Smooth muscle cell (in vitro differentiated cells): ENCODE data around the gene CDH13. TPM values are rescaled to one million over a fixed set of nuclear protein-coding genes. Genes with fewer than 3 reads are reported as not detected.

Experiments
- DNase-seq: peaks from one replicate; lab custom pipeline; 2025; ENCODE audit not compliant: unreplicated experiment; lab: John Stamatoyannopoulos, UW
- H2AFZ ChIP-seq: fragments of 200-600 bp; sonication (generic); 2 replicates; pipeline ENCODE4 v1.6.0; 2016; ENCODE audit warnings: antibody characterized with exemption, low read depth, mild to moderate bottlenecking
- H3F3A ChIP-seq: fragments of 200-600 bp; sonication (generic); 2 replicates; pipeline ENCODE4 v1.6.0; 2017; ENCODE audit warnings: antibody characterized with exemption, low read depth
- H3K27ac ChIP-seq: fragments of 200-600 bp; sonication (generic); 2 replicates; pipeline ENCODE4 v1.5.1; 2016; ENCODE audit warnings: low read depth, mild to moderate bottlenecking
- H3K27me3 ChIP-seq: fragments of 200-600 bp; sonication (generic); 2 replicates; pipeline ENCODE4 v1.6.1; 2016; ENCODE audit warnings: low read depth, mild to moderate bottlenecking
- H3K36me3 ChIP-seq: fragments of 200-600 bp; sonication (generic); 2 replicates; pipeline ENCODE4 v1.5.1; 2016; ENCODE audit warnings: low read depth
- H3K4me1 ChIP-seq: fragments of 200-600 bp; sonication (generic); 2 replicates; pipeline ENCODE4 v1.5.1; 2016; ENCODE audit warnings: low read depth
- H3K4me2 ChIP-seq: fragments of 200-600 bp; sonication (generic); 2 replicates; pipeline ENCODE4 v1.6.0; 2016; ENCODE audit warnings: mild to moderate bottlenecking
- H3K4me3 ChIP-seq: fragments of 200-600 bp; sonication (generic); 2 replicates; pipeline ENCODE4 v1.5.1; 2016; ENCODE audit warnings: mild to moderate bottlenecking
- H3K79me2 ChIP-seq: fragments of 200-600 bp; sonication (generic); 2 replicates; pipeline ENCODE4 v1.6.0; 2016; ENCODE audit warnings: low read depth, mild to moderate bottlenecking
- H3K9ac ChIP-seq: fragments of 200-600 bp; sonication (generic); 2 replicates; pipeline ENCODE4 v1.6.0; 2016; ENCODE audit warnings: low read depth
- H3K9me3 ChIP-seq: fragments of 200-600 bp; sonication (generic); replicated peaks from 2 replicates; pipeline ENCODE4 v1.5.1; 2016; ENCODE audit warnings: low read depth
- H4K20me1 ChIP-seq: fragments of 200-600 bp; sonication (generic); 2 replicates; pipeline ENCODE4 v1.6.0; 2016; ENCODE audit warnings: low read depth
- WGBS: methylation state at CpG from one replicate; pipeline ENCODE4 v1.1.7; 2016; ENCODE audit warnings: low lambda C conversion rate; 5-methylcytosine and 5-hydroxymethylcytosine counted together
- polyA plus RNA-seq: library from polyadenylated mRNA; unstranded; fragments of >200 nt; fragmentation: Nextera tagmentation; extraction: Ambion mirVana; gene quantifications from 2 replicates; pipeline ENCODE4 v1.2.1, GENCODE V29; 2016
- total RNA-seq: library from RNA; depleted of rRNA; stranded (reverse); fragments of >200 nt; gene quantifications from 2 replicates; pipeline ENCODE4 v1.2.3, GENCODE V29; 2014
- TF ChIP-seq, protein P1 (sequence below): fragments of 200-600 bp; sonication (generic); IDR thresholded peaks from 2 replicates; pipeline ENCODE4 v1.5.1; 2017; ENCODE audit warnings: borderline replicate concordance, mild to moderate bottlenecking, antibody characterized with exemption; ENCODE audit not compliant: insufficient read depth, poor library complexity, severe bottlenecking

CDH13 gene
- total and polyA plus RNA-seq, 2 experiments from 2014 or later: 12.1 to 32.2 TPM

DNA sequence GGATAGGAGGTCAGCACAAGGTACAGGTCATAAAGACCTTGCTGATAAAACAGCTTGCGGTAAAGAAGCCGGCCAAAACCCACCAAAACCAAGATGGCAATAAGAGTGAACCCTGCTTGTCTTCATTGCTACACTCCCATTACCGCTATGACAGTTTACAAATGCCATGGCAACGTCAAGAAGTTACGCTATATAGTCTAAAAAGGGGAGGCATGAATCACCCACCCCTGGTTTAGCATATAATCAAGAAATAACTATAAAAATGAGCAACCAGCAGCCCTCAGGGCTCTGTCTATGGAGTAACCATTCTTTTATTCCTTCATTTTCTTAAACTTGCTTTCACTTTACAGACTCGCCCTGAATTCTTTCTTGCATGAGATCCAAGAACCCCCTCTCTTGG, 1180.0 kb downstream of the CDH13 start:
- H2AFZ ChIP-seq: no peak overlapping the region
- no peak overlapping the region for H3K27ac ChIP-seq
- peaks cover 18% of the 10 kb centered on the region for H3K4me1 ChIP-seq
- no peaks in the 10 kb centered on the region for H3K36me3 ChIP-seq
- H3K4me3 ChIP-seq: no peak overlapping the region
- H4K20me1 ChIP-seq: peaks cover 24% of the 10 kb centered on the region
- peaks cover 5% of the 10 kb centered on the region for H3F3A ChIP-seq
- H3K27me3 ChIP-seq: no peaks in the 10 kb centered on the region
- TF ChIP-seq, protein P1, sequence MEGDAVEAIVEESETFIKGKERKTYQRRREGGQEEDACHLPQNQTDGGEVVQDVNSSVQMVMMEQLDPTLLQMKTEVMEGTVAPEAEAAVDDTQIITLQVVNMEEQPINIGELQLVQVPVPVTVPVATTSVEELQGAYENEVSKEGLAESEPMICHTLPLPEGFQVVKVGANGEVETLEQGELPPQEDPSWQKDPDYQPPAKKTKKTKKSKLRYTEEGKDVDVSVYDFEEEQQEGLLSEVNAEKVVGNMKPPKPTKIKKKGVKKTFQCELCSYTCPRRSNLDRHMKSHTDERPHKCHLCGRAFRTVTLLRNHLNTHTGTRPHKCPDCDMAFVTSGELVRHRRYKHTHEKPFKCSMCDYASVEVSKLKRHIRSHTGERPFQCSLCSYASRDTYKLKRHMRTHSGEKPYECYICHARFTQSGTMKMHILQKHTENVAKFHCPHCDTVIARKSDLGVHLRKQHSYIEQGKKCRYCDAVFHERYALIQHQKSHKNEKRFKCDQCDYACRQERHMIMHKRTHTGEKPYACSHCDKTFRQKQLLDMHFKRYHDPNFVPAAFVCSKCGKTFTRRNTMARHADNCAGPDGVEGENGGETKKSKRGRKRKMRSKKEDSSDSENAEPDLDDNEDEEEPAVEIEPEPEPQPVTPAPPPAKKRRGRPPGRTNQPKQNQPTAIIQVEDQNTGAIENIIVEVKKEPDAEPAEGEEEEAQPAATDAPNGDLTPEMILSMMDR: no peak
- H3K9me3 ChIP-seq: no peaks in the 10 kb centered on the region
- no peak for DNase-seq
- WGBS: 96% methylated on average over 6 of the region's 6 CpGs
- no peak overlapping the region for H3K4me2 ChIP-seq
- H3K9ac ChIP-seq: no peak overlapping the region
- H3K79me2 ChIP-seq: peaks cover 23% of the 10 kb centered on the region

DNA sequence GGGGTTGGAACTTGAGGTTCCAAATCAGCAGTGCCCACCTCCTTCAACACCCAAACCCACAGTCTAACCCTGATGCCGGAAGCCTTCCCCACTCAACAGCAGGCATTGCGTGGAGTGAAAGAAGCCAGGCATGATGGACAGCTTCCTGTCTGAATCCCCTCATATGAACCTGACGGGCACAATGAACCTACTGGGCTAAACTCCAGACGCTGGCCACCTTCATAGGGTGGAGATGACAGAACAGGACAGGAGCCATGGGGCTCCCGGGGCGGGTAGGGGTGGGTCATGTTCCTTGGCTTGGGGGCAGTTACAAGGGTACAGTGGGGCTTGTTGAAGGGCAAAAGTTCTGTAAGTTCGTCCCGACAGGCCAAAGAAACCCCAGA, 1180.5 kb downstream of the CDH13 start:
- Histone ChIP-seq H3K4me2 (peak overlapping the region; percentile 96), H3K9me3 (no peaks in the 10 kb centered on the region), H3K9ac (no peak overlapping the region), H4K20me1 (peaks cover 28% of the 10 kb centered on the region), H3K4me3 (peak overlapping the region; percentile 93), H3K4me1 (peaks cover 17% of the 10 kb centered on the region), H3K36me3 (no peaks in the 10 kb centered on the region), H3K79me2 (peaks cover 23% of the 10 kb centered on the region), H2AFZ (peak overlapping the region; percentile 87), H3F3A (peaks cover 5% of the 10 kb centered on the region), H3K27me3 (no peaks in the 10 kb centered on the region), H3K27ac (no peak overlapping the region)
- TF ChIP-seq, protein P1: no peak
- no peak for DNase-seq
- 94% methylated on average over 8 of the region's 8 CpGs for WGBS

DNA sequence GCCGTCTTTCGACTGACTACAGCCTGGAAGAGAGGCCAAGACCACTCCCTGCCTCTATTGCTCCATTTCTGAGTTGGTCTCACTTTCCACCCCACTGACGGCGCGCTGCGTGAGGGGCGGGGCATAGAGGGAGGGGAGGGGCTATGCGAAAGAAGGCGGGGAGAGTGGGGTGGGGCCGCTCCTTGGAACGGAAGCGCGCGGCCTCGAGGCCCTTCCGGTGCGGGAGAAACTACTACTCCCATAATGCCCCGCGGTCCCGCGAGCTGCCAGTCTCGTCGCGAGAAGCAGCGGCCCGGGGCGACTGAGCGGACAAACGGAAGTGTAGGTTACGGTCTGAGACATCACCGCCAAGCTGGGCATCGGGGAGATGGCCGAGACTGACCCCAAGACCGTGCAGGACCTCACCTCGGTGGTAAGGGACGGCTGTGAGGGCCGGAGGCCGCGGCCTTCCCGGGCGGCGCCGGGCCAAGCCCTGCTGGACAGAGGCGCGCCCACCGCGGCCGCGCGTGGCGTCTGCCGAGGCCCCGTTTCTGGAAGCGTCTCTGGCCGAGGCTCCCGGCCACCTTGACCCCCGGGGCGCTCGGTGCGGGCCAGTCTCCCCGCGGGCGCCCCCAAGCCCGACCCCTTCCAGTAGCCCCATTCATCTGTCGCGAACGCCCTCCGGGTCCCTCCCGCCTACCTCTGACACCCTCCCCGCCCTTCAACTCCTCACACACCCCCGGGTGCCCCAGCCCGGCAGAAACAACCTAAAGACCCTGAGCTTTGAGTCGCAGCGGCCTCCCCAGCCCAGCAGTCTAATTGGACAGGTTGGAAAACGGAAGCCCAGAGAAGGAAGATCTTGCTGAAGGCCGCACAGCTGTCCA, 1181.2 kb downstream of the CDH13 start, which contains the start of gene HSBP1:
TSS of gene HSBP1 (plus strand) at position 269 of the 863 bp plus-strand sequence. CDS start at position 368, 99 bp downstream.
- H3K36me3 ChIP-seq: no peaks in the 10 kb centered on the region
- H3K4me1 ChIP-seq: peaks cover 15% of the 10 kb centered on the region
- H4K20me1 ChIP-seq: peaks cover 28% of the 10 kb centered on the region
- peaks cover 5% of the 10 kb centered on the region for H3F3A ChIP-seq
- H2AFZ ChIP-seq: peak within 1 kb of the TSS; percentile 87
- 3% methylated on average over 46 of the region's 76 CpGs for WGBS
- no peaks in the 10 kb centered on the region for H3K27me3 ChIP-seq
- H3K9ac ChIP-seq: peak within 1 kb of the TSS; percentile 89
- H3K27ac ChIP-seq: peak within 1 kb of the TSS; percentile 47
- TF ChIP-seq, protein P1: no peak
- peak within 1 kb of the TSS; percentile 96 for H3K4me2 ChIP-seq
- peak within 1 kb of the TSS; percentile 93 for H3K4me3 ChIP-seq
- DNase-seq: peak; percentile 68
- no peaks in the 10 kb centered on the region for H3K9me3 ChIP-seq
- H3K79me2 ChIP-seq: peaks cover 23% of the 10 kb centered on the region

DNA sequence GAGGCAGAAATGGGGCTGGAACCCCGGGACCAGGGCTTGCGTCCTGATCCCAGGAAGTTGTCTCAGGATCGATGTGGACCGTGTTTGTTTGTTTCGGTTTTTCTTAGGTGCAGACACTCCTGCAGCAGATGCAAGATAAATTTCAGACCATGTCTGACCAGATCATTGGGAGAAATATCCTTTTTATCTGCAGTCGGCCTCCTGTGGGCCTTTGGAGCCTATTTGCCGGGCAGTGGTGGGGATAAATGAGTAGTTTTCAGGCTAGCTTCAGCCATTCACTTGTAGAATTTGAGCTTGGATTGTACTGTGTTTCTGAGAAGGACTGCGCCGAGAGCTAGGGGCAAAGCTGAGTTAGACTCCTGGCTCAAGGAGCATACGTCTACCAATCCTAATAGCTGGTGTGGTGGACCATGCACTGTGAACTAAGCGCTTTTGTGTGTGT, 1181.8 kb downstream of the CDH13 start:
- Histone ChIP-seq H3K36me3 (no peaks in the 10 kb centered on the region), H3K4me2 (peak overlapping the region; percentile 96), H3K27me3 (no peaks in the 10 kb centered on the region), H3K4me1 (peaks cover 15% of the 10 kb centered on the region), H3K9me3 (no peaks in the 10 kb centered on the region), H3F3A (peaks cover 5% of the 10 kb centered on the region), H3K9ac (peak overlapping the region; percentile 89), H3K4me3 (peak overlapping the region; percentile 93), H3K27ac (peak overlapping the region; percentile 47), H2AFZ (peak overlapping the region; percentile 87), H4K20me1 (peaks cover 28% of the 10 kb centered on the region), H3K79me2 (peaks cover 23% of the 10 kb centered on the region)
- TF ChIP-seq, protein P1: no peak
- 25% methylated on average over 11 of the region's 11 CpGs for WGBS
- no peak for DNase-seq
